GM21723 (cell line): Measurements from ENCODE around the gene WNT5B.

Experiments
- ATAC-seq: cut with Tn5 transposase; IDR thresholded peaks from one replicate; pipeline ENCODE4 v1.9.1; 2021; ENCODE audit warnings: mild to moderate bottlenecking, moderate library complexity; ENCODE audit not compliant: unreplicated experiment

The WNT5B gene

DNA sequence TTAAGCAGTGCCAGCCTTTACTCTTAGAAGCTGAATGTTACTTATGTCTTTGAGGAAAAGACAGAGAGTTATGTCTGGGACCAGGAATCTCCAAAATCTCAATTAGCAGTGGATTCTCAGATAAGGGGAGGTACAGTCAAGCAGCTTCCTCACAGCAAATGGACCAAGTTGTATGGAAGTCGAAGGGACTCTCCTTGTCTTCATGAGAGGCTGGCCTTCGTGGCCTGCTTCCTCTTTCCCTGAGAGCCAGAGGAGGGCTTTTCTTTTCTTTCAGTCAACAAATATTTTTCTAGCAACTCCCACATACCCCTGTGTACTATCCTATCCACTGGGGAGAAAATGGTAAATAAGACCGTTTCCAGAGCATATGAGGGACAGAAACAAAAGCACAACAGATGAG lies 6.6 kb upstream of the WNT5B start:
- no peak for ATAC-seq

DNA sequence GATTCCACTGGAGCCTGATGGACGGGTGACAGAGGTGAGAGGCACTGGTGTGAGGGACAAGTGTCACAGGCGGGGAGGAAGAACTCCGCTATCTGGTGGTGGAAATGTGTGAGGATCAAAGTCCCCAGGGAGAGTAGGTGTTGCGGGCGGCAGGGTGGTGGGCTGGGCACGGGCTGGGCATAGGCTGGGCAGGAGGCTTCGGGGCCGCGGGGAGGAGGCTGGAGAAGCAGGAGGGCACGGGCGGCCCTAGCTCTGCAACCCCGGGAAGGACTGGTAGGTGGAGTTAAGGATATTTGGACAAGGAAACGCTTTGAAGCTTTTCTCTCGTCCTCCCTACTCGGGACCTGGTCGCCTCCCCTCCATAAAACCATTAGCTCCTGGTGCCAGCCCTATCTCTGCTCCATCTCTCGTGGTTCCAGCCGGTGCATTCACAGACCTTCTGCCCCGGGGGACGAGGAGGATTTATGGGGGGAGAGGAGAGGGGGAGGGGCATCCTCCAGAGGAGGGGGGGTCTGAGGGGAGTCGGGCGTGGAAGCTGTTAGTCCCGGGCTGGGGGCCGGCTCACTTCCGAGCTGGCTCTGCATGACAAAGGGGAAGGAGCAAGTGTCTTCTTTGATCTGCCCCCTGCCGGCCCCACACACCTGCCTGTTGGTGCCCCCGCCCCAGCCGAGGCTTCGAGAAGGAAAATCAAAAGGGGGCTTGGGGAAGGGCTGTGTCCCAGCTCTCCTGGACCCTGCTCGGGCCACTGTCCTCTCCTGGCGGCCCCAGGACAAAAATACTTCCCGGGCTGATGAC lies 504 bp downstream of the WNT5B start:
- no peak for ATAC-seq

DNA sequence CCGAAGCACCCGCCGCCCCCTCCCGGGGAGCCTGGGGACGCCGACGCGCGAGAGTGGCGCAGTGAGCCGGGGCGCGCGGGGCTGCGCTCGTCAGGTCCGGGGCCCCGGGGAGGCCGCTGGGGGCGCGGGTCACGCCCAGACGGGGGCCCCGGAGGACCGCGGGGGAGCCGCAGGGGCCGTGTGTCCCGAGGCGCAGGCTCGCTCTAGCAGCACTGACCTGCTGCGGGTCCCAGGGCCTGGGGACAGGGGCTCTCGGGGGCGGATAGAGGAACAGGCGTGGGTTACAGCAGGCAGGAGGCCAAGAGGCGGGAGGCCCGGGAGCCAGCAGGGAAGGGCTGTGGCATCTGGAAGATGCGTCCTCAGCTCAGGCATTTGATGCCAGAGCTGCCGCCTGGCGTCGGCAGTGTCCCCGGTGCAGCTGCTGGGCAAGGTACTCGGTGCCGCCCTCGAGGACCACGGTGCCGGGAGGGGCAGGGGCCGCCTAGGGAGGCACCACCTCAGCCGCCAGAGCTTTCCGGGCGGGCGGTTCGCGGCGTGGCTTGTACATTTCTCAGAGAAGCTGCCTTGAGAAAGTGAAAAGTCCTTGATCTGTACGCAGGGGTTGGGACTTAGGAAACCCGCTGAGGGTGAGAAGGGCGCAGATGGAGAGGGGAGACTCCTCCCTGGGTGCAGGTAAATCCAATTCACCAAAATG lies 1.2 kb downstream of the WNT5B start:
- no peak for ATAC-seq

DNA sequence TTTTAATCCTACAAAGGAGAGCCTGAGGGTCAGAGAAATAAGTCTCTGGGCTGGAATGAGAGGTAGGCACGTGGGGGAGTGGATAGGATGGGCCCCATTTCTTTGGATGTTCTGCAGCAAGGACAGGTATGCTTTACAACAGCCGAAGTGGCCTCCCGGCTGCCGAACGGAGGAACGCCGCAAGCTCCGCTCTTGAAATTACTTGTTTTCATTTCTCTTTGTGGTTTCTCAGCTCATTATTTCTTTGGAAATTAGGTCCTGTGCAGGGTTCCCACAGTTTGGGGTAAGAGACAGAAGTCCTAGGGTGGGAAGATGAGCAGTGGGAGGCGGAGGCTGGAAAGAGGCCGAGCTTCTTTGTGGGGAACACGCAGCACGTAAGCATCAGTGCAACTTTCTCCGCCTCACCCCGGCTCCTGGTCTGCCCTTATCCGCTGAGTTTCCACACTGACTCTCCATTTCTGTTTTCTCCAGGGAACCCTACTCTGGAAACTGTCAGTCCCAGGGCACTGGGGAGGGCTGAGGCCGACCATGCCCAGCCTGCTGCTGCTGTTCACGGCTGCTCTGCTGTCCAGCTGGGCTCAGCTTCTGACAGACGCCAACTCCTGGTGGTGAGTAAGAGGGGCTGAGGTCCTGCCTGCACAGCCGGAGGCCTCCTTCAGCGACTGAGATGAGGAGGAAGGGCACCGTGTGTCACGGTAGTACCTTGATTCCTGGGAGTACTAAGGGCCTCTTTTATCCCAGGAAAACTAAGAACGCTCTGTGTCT lies 2.0 kb downstream of the WNT5B start:
- no peak for ATAC-seq

DNA sequence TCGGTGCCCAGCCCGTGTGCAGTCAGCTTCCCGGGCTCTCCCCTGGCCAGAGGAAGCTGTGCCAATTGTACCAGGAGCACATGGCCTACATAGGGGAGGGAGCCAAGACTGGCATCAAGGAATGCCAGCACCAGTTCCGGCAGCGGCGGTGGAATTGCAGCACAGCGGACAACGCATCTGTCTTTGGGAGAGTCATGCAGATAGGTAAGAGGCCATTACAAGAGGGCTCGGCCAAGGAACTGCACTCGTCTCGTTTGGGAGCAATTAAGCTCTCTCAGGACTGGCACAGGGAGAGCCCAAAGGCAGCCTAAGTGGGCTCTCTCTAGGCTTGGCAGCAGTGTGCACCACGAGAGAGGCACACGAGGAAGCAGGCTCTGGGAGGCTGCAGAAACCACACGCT lies 3.7 kb downstream of the WNT5B start:
- ATAC-seq: no peak

DNA sequence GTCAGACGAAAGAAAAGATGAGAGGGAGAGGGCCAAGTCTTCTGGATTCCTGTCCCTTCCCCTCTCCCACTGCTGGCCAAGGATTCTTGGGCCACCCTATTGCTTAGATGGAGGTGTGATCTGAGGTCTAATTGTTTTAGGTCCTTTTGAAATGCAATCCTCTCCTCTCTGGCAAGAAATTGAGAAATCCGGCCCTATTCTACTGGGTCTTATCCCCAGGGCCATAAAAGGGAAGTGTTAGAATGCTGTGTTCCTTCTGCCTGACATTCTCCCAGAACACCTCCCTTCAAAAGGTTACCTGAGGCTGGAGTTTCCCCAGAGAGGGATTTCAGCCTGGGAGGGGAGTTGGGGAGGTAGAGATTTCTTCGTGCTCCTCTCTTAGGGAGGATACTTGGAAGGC lies 4.4 kb downstream of the WNT5B start:
- no peak for ATAC-seq

DNA sequence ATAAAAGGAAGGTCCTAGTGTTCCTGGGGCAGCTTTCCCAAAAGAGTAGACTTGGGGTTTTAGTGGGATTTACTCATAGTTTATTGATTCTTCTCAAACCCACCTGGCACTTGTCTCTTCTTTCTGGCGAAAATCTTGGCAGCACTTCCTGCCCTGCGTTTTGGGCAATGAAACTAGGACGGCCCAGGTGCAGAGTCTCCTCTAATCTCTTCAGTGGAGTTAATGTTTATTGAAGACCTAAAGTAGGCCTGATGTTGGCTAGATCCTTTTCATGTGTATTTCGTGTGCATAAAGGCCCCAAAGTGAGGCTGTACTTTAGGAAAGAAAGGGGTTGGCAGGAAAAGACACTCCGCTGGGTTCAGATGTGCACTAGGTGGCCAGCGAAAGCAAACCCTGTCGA lies 5.1 kb downstream of the WNT5B start:
- no peak for ATAC-seq

DNA sequence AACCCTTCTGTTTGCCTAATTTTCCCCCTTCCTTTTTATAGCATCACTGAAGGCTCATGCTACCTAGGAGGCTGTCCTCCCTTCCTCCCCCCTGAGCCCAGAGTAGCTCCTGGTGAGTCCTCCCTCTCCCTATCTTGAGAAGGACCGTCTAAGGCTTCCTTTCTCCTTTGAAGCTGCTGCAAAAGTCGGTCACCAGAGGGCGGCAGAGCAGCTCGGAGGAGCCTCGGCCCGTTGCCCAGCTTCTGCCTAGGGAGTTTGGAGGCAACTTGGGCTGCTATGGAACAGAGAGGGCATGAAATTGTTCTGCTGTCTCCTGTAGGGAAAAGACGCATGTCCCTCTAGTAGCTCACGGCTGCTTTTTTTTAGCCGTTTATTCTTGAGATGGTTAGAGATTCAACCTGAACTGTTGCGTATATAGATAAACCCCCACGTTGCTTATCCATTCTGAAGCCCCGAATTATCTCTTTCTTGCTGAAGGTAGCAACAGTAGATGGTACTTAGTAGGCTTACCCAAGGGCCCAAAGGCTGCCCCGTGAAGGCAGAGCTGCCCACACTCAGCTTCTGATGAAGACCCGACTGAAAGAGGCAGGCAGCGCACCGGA lies 5.7 kb downstream of the WNT5B start:
- ATAC-seq: no peak

DNA sequence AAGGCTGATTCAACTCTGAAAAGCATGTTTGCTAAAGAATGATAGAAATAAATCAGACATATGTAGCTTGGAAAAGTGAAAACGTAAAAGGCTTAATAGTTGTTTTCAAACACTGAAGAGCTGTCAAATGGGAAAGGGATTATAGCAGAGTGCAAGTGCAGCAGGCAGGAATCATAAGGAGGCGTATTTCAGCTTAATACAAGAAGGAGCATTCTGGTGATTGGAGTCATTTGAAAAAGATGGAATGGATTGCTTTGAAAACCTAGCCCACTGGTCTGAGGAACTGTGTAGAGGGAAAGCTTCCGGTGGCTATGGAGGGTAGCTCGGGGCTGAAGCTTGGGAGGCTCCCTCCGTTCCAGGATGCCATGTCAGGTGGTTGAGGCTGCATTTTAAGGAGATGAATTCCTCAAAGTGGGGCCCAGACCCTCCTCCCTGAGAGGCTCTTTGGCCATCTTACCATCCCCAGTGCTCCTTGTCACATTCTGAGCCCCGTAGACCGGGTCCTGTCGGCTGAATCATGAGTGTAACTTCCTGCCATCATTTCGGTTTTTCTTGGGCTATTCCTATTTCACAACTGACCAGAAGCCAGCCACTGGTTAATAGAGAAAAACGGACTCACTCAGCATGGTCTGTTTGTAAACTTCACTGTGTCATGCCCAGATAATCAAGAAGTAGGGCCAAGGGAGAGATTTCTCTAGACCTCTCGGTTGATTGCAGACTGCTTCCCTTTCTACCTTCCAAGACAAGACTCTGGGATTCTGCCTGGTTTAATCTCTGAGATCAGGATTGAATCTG lies 6.5 kb downstream of the WNT5B start:
- no peak for ATAC-seq

DNA sequence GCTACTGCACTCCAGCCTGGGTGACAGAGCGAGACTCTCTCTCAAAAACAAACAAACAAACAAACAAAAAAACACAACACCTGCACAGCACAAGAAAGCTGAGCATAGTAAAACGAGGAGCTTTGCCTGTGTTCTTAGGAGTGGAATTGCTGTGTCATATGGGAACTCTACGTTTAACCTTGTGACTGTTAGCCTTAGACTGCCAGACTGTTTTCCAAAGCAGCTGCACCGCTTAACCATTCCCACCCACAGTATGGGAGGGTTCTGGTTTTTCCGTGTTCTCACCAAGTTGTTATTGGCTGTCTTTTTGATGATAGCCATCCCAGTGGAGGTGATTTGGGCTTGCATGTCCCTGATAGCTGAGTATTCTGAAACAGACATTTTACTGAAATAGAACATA lies 9.2 kb downstream of the WNT5B start:
- ATAC-seq: no peak

DNA sequence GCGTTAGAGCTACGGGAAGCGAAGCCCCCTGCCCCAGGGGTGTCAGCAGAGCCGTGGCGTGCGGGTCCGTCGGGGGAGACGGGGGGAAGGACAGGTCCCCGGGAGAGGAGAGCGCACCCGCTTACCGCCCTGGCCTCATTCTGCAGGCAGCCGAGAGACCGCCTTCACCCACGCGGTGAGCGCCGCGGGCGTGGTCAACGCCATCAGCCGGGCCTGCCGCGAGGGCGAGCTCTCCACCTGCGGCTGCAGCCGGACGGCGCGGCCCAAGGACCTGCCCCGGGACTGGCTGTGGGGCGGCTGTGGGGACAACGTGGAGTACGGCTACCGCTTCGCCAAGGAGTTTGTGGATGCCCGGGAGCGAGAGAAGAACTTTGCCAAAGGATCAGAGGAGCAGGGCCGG lies 10.5 kb downstream of the WNT5B start:
- ATAC-seq: no peak

DNA sequence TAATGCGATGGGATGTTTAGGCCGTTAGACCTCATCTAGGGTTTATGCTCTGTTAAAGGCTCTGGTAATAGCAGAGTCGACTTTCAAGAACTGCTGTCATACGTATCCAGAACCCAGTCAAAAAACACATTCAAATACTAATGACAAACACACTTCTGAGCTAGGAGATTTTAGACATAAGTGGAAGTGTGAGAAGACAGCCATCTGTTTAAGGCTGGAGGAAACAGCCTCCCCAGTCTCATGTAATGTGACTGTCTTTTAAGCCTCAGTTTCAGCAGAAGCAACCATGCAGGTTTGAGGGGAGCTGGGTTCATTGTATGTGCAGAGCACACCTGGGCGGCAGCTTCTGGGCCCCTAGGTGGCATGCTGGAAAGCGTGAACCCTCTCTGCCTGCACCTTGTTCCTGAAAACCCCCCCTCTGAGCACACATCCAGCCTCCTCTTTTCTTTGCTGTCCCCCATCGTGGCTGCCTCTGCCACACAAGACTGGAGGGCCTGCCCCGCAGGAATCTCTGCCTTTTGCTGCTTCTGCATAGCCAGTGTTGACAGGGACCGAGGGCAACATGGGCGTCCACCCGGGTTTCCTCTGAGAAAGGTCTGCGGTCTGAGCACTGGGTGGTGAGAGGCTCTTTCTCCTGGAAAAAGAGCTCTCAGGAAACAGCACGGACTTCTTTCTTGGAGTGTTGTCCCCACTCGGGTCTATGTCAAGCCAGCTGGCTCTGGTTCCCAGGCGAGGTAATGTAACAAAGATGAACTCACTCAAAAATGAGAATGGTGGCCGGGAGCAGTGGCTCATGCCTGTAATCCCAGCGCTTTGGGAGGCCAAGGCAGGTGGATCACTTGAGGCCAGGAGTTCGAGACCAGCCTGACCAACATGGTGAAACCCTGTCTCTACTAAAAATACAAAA lies 11.6 kb downstream of the WNT5B start:
- no peak for ATAC-seq

DNA sequence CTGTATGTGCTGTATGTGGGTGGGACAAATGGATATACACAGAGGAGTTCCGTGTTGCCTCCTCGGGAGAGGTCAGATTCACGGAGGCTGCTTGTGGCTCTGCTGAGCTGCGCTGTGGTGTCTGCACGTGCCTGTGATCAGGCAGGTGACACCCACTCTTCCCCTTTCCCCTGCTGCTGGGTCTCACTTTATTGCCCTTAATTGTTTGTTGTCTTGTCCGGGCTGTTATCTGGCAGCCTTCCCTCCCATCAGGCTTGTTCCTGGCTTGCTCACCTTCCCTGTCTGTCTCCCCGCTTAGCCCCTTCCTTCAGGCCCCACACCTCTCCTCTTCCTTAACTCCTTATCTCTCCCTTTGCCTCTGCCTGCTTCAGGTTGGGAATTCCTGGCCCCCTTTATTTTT lies 13.5 kb downstream of the WNT5B start:
- no peak for ATAC-seq

DNA sequence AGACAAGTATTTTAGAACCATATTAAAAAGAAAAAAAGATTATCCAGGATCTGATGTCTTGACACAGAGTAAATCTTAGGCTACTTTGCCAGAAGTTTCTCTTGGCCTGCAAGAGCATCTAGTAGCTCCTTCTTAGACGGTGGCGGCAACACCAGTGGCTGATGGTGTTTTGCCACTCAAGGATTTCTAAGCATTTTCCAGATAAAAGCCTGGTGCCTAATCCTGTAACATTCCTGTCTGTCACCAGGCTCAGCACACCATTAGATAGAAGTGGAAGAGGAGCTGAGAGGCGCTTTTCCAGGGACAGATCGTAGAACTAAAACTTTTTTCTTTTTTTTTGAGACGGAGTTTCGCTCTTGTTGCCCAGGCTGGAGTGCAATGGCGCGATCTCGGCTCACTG lies 14.0 kb downstream of the WNT5B start:
- no peak for ATAC-seq

DNA sequence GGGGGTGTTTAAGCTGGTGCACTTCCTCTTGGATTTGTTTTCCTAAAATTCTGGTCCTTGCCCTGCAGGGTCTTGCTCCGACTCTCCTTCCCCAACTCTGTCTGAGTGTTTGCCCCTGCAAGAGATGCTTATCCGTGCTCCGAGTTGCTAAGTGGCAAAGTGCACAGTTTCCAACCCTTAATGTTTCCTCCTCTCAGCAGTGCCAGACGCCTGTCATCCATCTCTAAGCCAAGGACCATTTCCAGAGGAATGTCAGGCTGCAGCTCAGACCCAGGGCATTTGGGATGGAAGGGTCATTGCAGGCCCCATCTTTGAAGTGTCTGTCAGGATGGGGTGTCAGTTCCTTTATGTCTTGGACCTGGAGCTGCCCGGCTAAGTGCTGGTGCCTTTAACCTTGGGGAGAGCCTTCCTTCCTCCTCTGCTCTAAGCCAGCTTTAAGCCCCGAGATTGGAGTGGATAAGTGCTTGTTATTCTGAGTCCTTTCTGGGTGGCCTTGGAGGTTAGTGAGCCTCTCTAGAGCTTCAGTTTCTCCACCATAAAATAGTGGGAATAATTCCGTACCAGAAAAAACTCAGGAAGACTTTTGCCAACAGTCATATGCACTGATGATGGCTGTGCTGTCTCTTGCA lies 15.0 kb downstream of the WNT5B start:
- ATAC-seq: no peak

DNA sequence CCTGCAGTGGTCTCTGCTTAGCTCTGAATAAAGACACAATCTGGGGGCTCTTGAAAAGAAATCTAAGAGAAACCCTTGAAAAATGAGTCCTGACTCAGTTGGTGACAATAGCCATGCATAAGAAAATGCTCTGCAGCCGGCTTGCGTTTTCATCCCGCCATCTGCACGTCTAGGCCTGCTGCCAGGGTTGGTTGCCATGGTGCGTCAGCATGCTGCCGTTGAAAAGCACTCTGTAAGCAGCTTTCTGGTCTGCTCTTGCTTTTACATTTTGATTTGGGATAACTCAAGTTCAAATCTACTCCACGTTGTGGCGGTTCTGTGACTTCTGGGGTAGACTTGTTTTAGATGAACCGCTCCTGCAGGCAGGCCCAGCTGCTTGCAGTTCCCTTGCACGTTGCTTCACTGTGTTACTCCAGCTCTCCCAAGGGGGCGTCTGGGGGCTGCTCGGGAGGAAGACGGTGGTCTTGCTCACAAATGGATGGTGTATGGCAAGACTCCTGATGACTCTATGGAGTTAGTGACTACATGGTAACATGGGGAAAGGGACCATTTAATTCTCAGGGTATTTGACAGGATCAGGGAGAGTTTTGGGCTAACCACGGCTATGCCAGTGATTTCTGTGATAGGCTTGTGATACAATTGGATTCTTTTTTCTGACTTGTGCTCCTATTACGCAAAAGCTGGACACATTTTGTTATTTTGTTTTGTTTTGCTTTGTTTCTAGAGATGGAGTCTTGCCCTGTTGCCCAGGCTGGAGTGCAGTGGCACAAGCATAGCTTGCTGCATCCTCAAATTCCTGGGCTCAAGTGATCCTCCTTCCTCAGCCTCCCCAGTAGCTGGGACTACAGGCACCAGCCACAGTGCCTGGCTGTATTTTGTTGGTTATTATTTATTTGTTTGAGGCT lies 15.8 kb downstream of the WNT5B start:
- no peak for ATAC-seq

DNA sequence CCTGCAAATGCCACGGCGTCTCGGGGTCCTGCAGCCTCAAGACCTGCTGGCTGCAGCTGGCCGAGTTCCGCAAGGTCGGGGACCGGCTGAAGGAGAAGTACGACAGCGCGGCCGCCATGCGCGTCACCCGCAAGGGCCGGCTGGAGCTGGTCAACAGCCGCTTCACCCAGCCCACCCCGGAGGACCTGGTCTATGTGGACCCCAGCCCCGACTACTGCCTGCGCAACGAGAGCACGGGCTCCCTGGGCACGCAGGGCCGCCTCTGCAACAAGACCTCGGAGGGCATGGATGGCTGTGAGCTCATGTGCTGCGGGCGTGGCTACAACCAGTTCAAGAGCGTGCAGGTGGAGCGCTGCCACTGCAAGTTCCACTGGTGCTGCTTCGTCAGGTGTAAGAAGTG lies 16.8 kb downstream of the WNT5B start:
- ATAC-seq: no peak

DNA sequence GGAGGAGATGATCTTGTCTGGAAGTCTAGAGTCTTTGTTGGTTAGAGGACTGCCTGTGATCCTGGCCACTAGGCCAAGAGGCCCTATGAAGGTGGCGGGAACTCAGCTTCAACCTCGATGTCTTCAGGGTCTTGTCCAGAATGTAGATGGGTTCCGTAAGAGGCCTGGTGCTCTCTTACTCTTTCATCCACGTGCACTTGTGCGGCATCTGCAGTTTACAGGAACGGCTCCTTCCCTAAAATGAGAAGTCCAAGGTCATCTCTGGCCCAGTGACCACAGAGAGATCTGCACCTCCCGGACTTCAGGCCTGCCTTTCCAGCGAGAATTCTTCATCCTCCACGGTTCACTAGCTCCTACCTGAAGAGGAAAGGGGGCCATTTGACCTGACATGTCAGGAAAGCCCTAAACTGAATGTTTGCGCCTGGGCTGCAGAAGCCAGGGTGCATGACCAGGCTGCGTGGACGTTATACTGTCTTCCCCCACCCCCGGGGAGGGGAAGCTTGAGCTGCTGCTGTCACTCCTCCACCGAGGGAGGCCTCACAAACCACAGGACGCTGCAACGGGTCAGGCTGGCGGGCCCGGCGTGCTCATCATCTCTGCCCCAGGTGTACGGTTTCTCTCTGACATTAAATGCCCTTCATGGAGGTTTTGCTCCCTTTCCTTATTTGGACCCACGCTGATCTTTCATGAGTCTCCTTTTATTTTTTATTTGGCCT lies 17.7 kb downstream of the WNT5B start:
- ATAC-seq: no peak
